HEK293 (cell line): ENCODE measurements around the gene EDIL3.
"Not testable (repeated sequence)": the region's sequence is repeated elsewhere in the genome, so short reads cannot be mapped to it uniquely, and the experiment has no call there.

ENCODE experiments used
- CTCF ChIA-PET: fragments of 350-600 bp; formaldehyde crosslinking; extraction: SDS; loops from one replicate; lab custom pipeline; 2021; ENCODE audit warnings: antibody characterized with exemption; lab: Yijun Ruan, JAX
- POLR2A ChIA-PET: fragments of 300-600 bp; formaldehyde crosslinking; extraction: SDS; loops from one replicate; lab custom pipeline; 2020; ENCODE audit warnings: antibody characterized with exemption, inconsistent platforms; lab: Yijun Ruan, JAX
- H3K27ac ChIP-seq: fragments of 200-500 bp; sonication (Bioruptor generic); 2 replicates; pipeline ENCODE4 v1.5.1; 2014; ENCODE audit warnings: low read depth, low read length, control low read depth, inconsistent platforms; ENCODE audit errors: extremely low read depth
- H3K36me3 ChIP-seq, 2 experiments: fragments of 200-500 bp in 1 of 2; sonication (Bioruptor generic) in 1 of 2; 1 replicate in 1 of 2; 2 replicates in 1 of 2; pipeline ENCODE4 v1.5.1; 2014 to 2017; ENCODE audit warnings: inconsistent platforms in 2 of 2, low read length in 2 of 2; ENCODE audit not compliant: control insufficient read depth in 2 of 2, insufficient read depth in 1 of 2
- H3K4me1 ChIP-seq: fragments of 200-500 bp; sonication (Bioruptor generic); 2 replicates; pipeline ENCODE4 v1.5.1; 2014; ENCODE audit warnings: mild to moderate bottlenecking, low read length, inconsistent platforms; ENCODE audit not compliant: control insufficient read depth, insufficient read depth
- H3K4me3 ChIP-seq: 2 replicates; pipeline ENCODE4 v1.5.1; 2011; ENCODE audit warnings: low read depth, mild to moderate bottlenecking, control low read depth, low read length, moderate library complexity
- H3K9me3 ChIP-seq: fragments of 200-500 bp; sonication (Bioruptor generic); 2 replicates; pipeline ENCODE4 v1.5.1; 2014; ENCODE audit warnings: low read depth, low read length, inconsistent platforms; ENCODE audit not compliant: control insufficient read depth, insufficient read depth
- EGR2 ChIP-seq: fragments of 450-650 bp; formaldehyde crosslinking; IDR thresholded peaks from 2 replicates; pipeline ENCODE4 v1.5.1; 2016; ENCODE audit warnings: low read depth, missing biosample characterization, missing genetic modification characterization
- HOXD13 ChIP-seq: sonication (generic); formaldehyde crosslinking; IDR thresholded peaks from 2 replicates; pipeline ENCODE4 v1.8.0; 2022; ENCODE audit warnings: missing genetic modification reagents, borderline replicate concordance
- IKZF3 ChIP-seq: fragments of 450-650 bp; IDR thresholded peaks from 2 replicates; pipeline ENCODE4 v1.5.0; 2018; ENCODE audit warnings: missing biosample characterization, mild to moderate bottlenecking, missing genetic modification characterization, moderate library complexity
- PRDM1 ChIP-seq: fragments of 450-650 bp; formaldehyde crosslinking; IDR thresholded peaks from 2 replicates; pipeline ENCODE4; 2016; ENCODE audit warnings: missing biosample characterization, missing genetic modification characterization
- SCRT1 ChIP-seq: fragments of 450-650 bp; formaldehyde crosslinking; IDR thresholded peaks from 2 replicates; pipeline ENCODE4 v1.5.1; 2016; ENCODE audit warnings: missing biosample characterization, missing genetic modification characterization, borderline replicate concordance
- WT1 ChIP-seq: fragments of 450-650 bp; formaldehyde crosslinking; IDR thresholded peaks from 2 replicates; pipeline ENCODE4 v1.5.1; 2016; ENCODE audit warnings: missing biosample characterization, missing genetic modification characterization
- ZBTB1 ChIP-seq: fragments of 450-650 bp; formaldehyde crosslinking; IDR thresholded peaks from 2 replicates; pipeline ENCODE4 v1.5.1; 2016; ENCODE audit warnings: missing biosample characterization, missing genetic modification characterization
- ZFHX2 ChIP-seq: fragments of 450-650 bp; formaldehyde crosslinking; conservative IDR thresholded peaks from 2 replicates; pipeline ENCODE4 v1.5.1; 2016; ENCODE audit warnings: missing biosample characterization, missing genetic modification characterization
- ZNF112 ChIP-seq: fragments of 450-650 bp; formaldehyde crosslinking; IDR thresholded peaks from 2 replicates; pipeline ENCODE4 v1.5.0; 2017; ENCODE audit warnings: missing biosample characterization, missing genetic modification characterization
- ZNF146 ChIP-seq: fragments of 450-650 bp; formaldehyde crosslinking; IDR thresholded peaks from 2 replicates; pipeline ENCODE4 v1.5.1; 2016; ENCODE audit warnings: missing biosample characterization, missing genetic modification characterization
- ZNF169 ChIP-seq: fragments of 450-650 bp; formaldehyde crosslinking; IDR thresholded peaks from 2 replicates; pipeline ENCODE4 v1.5.1; 2016; ENCODE audit warnings: missing biosample characterization, missing genetic modification characterization
- ZNF302 ChIP-seq: fragments of 450-650 bp; formaldehyde crosslinking; IDR thresholded peaks from 2 replicates; pipeline ENCODE4 v1.5.1; 2016; ENCODE audit warnings: missing biosample characterization, missing genetic modification characterization, low read depth
- ZNF37A ChIP-seq: fragments of 450-650 bp; IDR thresholded peaks from 2 replicates; pipeline ENCODE4 v1.5.1; 2018; ENCODE audit warnings: missing biosample characterization, missing genetic modification characterization
- ZNF529 ChIP-seq: fragments of 450-650 bp; formaldehyde crosslinking; IDR thresholded peaks from 2 replicates; pipeline ENCODE4 v1.5.1; 2017; ENCODE audit warnings: missing genetic modification characterization, missing biosample characterization; ENCODE audit not compliant: insufficient replicate concordance
- ZNF555 ChIP-seq: fragments of 450-650 bp; formaldehyde crosslinking; conservative IDR thresholded peaks from 2 replicates; pipeline ENCODE4 v1.5.1; 2017; ENCODE audit warnings: missing biosample characterization, mild to moderate bottlenecking, missing genetic modification characterization, inconsistent platforms
- ZNF621 ChIP-seq: fragments of 450-650 bp; formaldehyde crosslinking; IDR thresholded peaks from 2 replicates; pipeline ENCODE4 v1.5.1; 2017; ENCODE audit warnings: missing biosample characterization, missing genetic modification characterization
- ZNF670 ChIP-seq: fragments of 450-650 bp; formaldehyde crosslinking; IDR thresholded peaks from 2 replicates; pipeline ENCODE4 v1.5.1; 2016; ENCODE audit warnings: missing biosample characterization, missing genetic modification characterization, low read depth
- ZNF747 ChIP-seq: fragments of 450-650 bp; formaldehyde crosslinking; IDR thresholded peaks from 2 replicates; pipeline ENCODE4 v1.5.1; 2016; ENCODE audit warnings: missing biosample characterization, missing genetic modification characterization
- ZNF843 ChIP-seq: fragments of 450-650 bp; formaldehyde crosslinking; IDR thresholded peaks from 2 replicates; pipeline ENCODE4 v1.5.1; 2016; ENCODE audit warnings: missing biosample characterization, missing genetic modification characterization
- ZSCAN30 ChIP-seq: fragments of 450-650 bp; IDR thresholded peaks from 2 replicates; pipeline ENCODE4 v1.5.1; 2018; ENCODE audit warnings: missing biosample characterization, mild to moderate bottlenecking, missing genetic modification characterization, moderate library complexity
- TF ChIP-seq, protein P1 (sequence below): fragments of 450-650 bp; formaldehyde crosslinking; IDR thresholded peaks from 2 replicates; pipeline ENCODE4 v1.5.1; 2016; ENCODE audit warnings: missing biosample characterization, missing genetic modification characterization
- TF ChIP-seq, protein P2 (sequence below): fragments of 450-650 bp; formaldehyde crosslinking; IDR thresholded peaks from 2 replicates; pipeline ENCODE4 v1.5.1; 2017; ENCODE audit warnings: missing biosample characterization, missing genetic modification characterization
- TF ChIP-seq, protein P3 (sequence below): fragments of 450-650 bp; formaldehyde crosslinking; optimal IDR thresholded peaks from 2 replicates; pipeline ENCODE3; 2016; ENCODE audit warnings: missing biosample characterization, mild to moderate bottlenecking, missing genetic modification characterization
- TF ChIP-seq, protein P4 (sequence below): fragments of 450-650 bp; formaldehyde crosslinking; IDR thresholded peaks from 2 replicates; pipeline ENCODE4 v1.5.1; 2016; ENCODE audit warnings: missing biosample characterization, missing genetic modification characterization

The EDIL3 gene

DNA sequence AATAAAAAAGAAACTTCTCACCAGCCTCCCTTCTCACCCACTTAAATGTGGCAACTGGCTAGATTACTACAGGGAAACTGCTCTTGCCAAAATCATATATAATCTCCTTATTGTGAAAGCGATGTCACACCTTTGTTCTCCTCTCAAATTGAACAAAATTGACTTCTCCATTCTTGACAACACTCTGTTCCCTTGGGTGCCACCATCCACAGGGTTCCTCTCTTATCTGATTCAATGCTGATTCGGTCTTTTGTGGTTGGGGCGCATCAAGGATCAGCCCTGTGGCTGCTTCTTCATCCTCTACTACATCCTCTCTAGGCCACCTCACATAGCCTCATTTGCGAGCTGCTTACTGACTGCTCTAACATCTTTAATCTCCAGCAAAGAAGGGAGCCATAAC is 86.1 kb downstream of the EDIL3 start:
- TF ChIP-seq ZNF747 (tag by site-specific recombination) (no peak), PRDM1 (tag by site-specific recombination) (no peak), ZNF529 (tag by site-specific recombination) (no peak), ZNF555 (tag by site-specific recombination) (no peak), ZNF169 (tag by site-specific recombination) (no peak), ZNF843 (no peak), ZNF670 (tag by site-specific recombination) (no peak), WT1 (tag by site-specific recombination) (no peak), SCRT1 (tag by site-specific recombination) (no peak), ZNF302 (tag by site-specific recombination) (no peak)
- TF ChIP-seq, protein P1, sequence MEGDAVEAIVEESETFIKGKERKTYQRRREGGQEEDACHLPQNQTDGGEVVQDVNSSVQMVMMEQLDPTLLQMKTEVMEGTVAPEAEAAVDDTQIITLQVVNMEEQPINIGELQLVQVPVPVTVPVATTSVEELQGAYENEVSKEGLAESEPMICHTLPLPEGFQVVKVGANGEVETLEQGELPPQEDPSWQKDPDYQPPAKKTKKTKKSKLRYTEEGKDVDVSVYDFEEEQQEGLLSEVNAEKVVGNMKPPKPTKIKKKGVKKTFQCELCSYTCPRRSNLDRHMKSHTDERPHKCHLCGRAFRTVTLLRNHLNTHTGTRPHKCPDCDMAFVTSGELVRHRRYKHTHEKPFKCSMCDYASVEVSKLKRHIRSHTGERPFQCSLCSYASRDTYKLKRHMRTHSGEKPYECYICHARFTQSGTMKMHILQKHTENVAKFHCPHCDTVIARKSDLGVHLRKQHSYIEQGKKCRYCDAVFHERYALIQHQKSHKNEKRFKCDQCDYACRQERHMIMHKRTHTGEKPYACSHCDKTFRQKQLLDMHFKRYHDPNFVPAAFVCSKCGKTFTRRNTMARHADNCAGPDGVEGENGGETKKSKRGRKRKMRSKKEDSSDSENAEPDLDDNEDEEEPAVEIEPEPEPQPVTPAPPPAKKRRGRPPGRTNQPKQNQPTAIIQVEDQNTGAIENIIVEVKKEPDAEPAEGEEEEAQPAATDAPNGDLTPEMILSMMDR: no peak
- CTCF ChIA-PET: no interaction called here
- H3K36me3 ChIP-seq: no peaks in the 10 kb centered on the region
- POLR2A ChIA-PET: no interaction called here
- H3K9me3 ChIP-seq: no peaks in the 10 kb centered on the region
- H3K27ac ChIP-seq: no peak overlapping the region
- H3K4me3 ChIP-seq: no peak overlapping the region
- H3K4me1 ChIP-seq: 0 out of 2 replicates have a peak, but pooled peaks cover 2% of the 10 kb centered on the region

DNA sequence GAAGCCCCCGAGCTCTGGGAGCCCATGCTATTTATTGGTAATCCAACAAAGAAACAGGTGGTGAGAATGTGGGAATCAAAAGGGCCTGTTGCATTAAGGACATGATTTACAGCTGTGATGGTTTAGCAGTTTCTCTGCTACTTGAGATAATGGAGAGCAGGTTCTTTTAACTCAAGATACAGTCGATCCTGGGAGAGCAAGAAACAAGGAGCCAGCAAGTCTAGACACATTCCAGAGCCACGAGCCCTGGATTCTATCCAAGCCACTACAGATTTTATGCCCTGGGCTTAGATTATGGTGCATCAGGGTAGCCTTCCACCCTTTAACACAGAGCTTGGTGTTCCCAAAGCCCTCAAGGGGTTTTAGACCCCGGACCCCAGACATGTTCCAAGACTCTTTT is 87.0 kb downstream of the EDIL3 start:
- CTCF ChIA-PET, H3K27ac ChIP-seq, H3K4me1 ChIP-seq, H3K9me3 ChIP-seq, POLR2A ChIA-PET, H3K4me3 ChIP-seq, H3K36me3 ChIP-seq: not testable (repeated sequence)
- TF ChIP-seq, protein P2, sequence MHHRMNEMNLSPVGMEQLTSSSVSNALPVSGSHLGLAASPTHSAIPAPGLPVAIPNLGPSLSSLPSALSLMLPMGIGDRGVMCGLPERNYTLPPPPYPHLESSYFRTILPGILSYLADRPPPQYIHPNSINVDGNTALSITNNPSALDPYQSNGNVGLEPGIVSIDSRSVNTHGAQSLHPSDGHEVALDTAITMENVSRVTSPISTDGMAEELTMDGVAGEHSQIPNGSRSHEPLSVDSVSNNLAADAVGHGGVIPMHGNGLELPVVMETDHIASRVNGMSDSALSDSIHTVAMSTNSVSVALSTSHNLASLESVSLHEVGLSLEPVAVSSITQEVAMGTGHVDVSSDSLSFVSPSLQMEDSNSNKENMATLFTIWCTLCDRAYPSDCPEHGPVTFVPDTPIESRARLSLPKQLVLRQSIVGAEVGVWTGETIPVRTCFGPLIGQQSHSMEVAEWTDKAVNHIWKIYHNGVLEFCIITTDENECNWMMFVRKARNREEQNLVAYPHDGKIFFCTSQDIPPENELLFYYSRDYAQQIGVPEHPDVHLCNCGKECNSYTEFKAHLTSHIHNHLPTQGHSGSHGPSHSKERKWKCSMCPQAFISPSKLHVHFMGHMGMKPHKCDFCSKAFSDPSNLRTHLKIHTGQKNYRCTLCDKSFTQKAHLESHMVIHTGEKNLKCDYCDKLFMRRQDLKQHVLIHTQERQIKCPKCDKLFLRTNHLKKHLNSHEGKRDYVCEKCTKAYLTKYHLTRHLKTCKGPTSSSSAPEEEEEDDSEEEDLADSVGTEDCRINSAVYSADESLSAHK: 0 out of 2 replicates have a peak, but pooled peaks have one; percentile 16

DNA sequence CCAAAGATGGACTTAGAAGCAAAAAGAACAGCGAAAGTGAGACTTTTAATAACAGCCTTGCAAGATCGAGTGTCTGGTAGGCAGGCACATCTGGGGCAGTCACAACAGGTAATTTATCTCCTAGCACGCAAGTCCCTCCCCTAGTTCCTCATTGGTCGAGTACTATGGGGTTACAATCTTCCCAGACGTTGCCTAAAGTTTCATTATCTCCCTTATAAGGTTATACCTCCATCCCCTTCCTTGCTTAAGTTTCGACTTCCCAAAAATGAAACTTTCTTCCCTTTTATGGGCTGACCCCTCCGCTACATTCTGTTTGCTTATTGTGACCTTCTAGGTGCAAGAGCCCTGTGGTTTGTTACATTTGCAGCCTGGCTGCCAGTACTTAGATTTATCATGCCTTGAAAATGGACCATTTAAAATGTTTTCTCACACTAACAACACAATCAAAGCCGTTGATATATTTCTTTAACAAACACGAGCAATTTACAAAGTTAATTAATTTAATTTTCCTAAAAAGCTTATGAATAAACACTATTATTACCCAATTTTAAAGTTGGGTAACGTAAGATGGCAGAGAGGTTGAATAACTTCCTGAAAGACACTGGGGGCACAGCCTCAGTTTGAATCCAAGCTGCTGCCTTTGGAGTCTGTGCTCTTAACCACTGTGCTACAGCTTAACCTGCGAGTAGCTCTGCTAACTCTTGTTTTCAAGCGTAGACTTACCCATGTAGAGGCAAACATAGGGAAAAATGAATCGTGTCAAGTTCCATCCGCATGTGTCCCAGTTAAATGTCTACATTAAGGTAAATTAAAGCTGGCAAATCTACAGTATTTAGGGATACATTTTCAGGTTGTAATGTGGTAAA is 91.7 kb downstream of the EDIL3 start:
- H3K4me3 ChIP-seq: no peak overlapping the region
- no peaks in the 10 kb centered on the region for H3K9me3 ChIP-seq
- peaks cover 25% of the 10 kb centered on the region for H3K4me1 ChIP-seq
- H3K36me3 ChIP-seq: no peaks in the 10 kb centered on the region
- ChIA-PET CTCF (interaction anchor here (0.7 to 1.0 kb wide), 2 partner anchors 18 to 86 kb away, joined by 3 to 4 read pairs; no protein-coding TSS in a partner anchor), POLR2A (interaction anchor here (0.9 to 1.2 kb wide), 2 partner anchors 86 to 89 kb away, joined by 3 to 11 read pairs; no protein-coding TSS in a partner anchor)
- peak overlapping the region; percentile 96 for H3K27ac ChIP-seq
- no peak for TF ChIP-seq ZNF112 (tag by site-specific recombination)
- TF ChIP-seq, protein P3, sequence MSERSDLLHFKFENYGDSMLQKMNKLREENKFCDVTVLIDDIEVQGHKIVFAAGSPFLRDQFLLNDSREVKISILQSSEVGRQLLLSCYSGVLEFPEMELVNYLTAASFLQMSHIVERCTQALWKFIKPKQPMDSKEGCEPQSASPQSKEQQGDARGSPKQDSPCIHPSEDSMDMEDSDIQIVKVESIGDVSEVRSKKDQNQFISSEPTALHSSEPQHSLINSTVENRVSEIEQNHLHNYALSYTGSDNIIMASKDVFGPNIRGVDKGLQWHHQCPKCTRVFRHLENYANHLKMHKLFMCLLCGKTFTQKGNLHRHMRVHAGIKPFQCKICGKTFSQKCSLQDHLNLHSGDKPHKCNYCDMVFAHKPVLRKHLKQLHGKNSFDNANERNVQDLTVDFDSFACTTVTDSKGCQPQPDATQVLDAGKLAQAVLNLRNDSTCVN (tag by site-specific recombination): no peak
- TF ChIP-seq, protein P4, sequence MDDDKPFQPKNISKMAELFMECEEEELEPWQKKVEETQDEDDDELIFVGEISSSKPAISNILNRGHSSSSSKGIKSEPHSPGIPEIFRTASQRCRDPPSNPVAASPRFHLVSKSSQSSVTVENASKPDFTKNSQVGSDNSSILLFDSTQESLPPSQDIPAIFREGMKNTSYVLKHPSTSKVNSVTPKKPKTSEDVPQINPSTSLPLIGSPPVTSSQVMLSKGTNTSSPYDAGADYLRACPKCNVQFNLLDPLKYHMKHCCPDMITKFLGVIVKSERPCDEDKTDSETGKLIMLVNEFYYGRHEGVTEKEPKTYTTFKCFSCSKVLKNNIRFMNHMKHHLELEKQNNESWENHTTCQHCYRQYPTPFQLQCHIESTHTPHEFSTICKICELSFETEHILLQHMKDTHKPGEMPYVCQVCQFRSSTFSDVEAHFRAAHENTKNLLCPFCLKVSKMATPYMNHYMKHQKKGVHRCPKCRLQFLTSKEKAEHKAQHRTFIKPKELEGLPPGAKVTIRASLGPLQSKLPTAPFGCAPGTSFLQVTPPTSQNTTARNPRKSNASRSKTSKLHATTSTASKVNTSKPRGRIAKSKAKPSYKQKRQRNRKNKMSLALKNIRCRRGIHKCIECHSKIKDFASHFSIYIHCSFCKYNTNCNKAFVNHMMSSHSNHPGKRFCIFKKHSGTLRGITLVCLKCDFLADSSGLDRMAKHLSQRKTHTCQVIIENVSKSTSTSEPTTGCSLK (tag by site-specific recombination): no peak
- peak; percentile 90 for TF ChIP-seq IKZF3 (tag by site-specific recombination)
- no peak for TF ChIP-seq ZNF621
- no peak for TF ChIP-seq EGR2 (tag by site-specific recombination)
- TF ChIP-seq ZSCAN30 (tag by site-specific recombination): peak; percentile 73
- TF ChIP-seq ZNF37A (tag by site-specific recombination): no peak
- TF ChIP-seq ZBTB1: no peak
- no peak for TF ChIP-seq ZFHX2 (tag by site-specific recombination)
- no peak for TF ChIP-seq HOXD13 (CRISPR knock-in tag)
- TF ChIP-seq ZNF146 (tag by site-specific recombination): no peak
